Neural progenitor cell (in vitro differentiated cells): ENCODE results near the gene DUOX1. TPM values are rescaled to one million over a fixed set of nuclear protein-coding genes. Genes with fewer than 3 reads are reported as not detected.
A peak's percentile ranks its signal among the peaks of the same experiment; 100 is the strongest.

Experiments used
- DNase-seq: peaks from one replicate; pipeline ENCODE4 v3.0.0-alpha.2; 2016; ENCODE audit warnings: low spot score
- H2AFZ ChIP-seq: fragments of 200-600 bp; sonication (generic); replicated peaks from 2 replicates; pipeline ENCODE4 v1.6.1; 2016; ENCODE audit warnings: antibody characterized with exemption
- H3F3A ChIP-seq: fragments of 200-600 bp; sonication (generic); 2 replicates; pipeline ENCODE4 v1.6.1; 2016; ENCODE audit warnings: antibody characterized with exemption, low read depth
- H3K27ac ChIP-seq: fragments of 200-600 bp; sonication (generic); 2 replicates; pipeline ENCODE4 v1.5.1; 2016; ENCODE audit warnings: mild to moderate bottlenecking
- H3K27me3 ChIP-seq: fragments of 200-600 bp; sonication (generic); 2 replicates; pipeline ENCODE4 v1.6.1; 2016; ENCODE audit warnings: mild to moderate bottlenecking, moderate library complexity
- H3K36me3 ChIP-seq: fragments of 200-600 bp; sonication (generic); 2 replicates; pipeline ENCODE4 v1.5.1; 2016
- H3K4me1 ChIP-seq: fragments of 200-600 bp; sonication (generic); 2 replicates; pipeline ENCODE4 v1.6.1; 2016; ENCODE audit warnings: mixed run types
- H3K4me2 ChIP-seq: fragments of 200-600 bp; sonication (generic); 2 replicates; pipeline ENCODE4 v1.6.1; 2016
- H3K4me3 ChIP-seq: fragments of 200-600 bp; sonication (generic); 2 replicates; pipeline ENCODE4 v1.5.1; 2016
- H3K79me2 ChIP-seq: fragments of 200-600 bp; sonication (generic); 2 replicates; pipeline ENCODE4 v1.6.1; 2016; ENCODE audit warnings: low read depth
- H3K9ac ChIP-seq: fragments of 200-600 bp; sonication (generic); 2 replicates; pipeline ENCODE4 v1.6.1; 2016
- H3K9me3 ChIP-seq: fragments of 200-600 bp; sonication (generic); 2 replicates; pipeline ENCODE4 v1.5.1; 2016; ENCODE audit warnings: low read depth
- H4K20me1 ChIP-seq: fragments of 200-600 bp; sonication (generic); 2 replicates; pipeline ENCODE4 v1.6.1; 2016; ENCODE audit warnings: low read depth
- H3K27ac Mint-ChIP-seq: 3 replicates; pipeline ENCODE4 v1.8.0; 2021; ENCODE audit warnings: mixed read lengths
- H3K27me3 Mint-ChIP-seq: 2 replicates; pipeline ENCODE4 v1.8.0; 2022; ENCODE audit warnings: low read depth, mild to moderate bottlenecking, inconsistent platforms, moderate library complexity, mixed read lengths; ENCODE audit not compliant: insufficient read depth
- H3K36me3 Mint-ChIP-seq: 3 replicates; pipeline ENCODE4 v1.8.0; 2021; ENCODE audit warnings: mixed read lengths
- H3K4me1 Mint-ChIP-seq: 3 replicates; pipeline ENCODE4 v1.8.0; 2021; ENCODE audit warnings: mixed read lengths
- H3K4me3 Mint-ChIP-seq: 3 replicates; pipeline ENCODE4 v1.8.0; 2021; ENCODE audit warnings: mild to moderate bottlenecking, moderate library complexity, mixed read lengths
- H3K9me3 Mint-ChIP-seq: 3 replicates; pipeline ENCODE4 v1.8.0; 2020; ENCODE audit warnings: mixed read lengths
- CTCF ChIP-seq: fragments of 200-600 bp; sonication (generic); IDR thresholded peaks from 2 replicates; pipeline ENCODE4 v1.5.1; 2017; ENCODE audit warnings: antibody characterized with exemption, mild to moderate bottlenecking
- EZH2 ChIP-seq: fragments of 200-600 bp; sonication (generic); IDR thresholded peaks from 2 replicates; pipeline ENCODE4 v1.6.1; 2017; ENCODE audit warnings: antibody characterized with exemption, mild to moderate bottlenecking, moderate library complexity
- EZH2phosphoT487 ChIP-seq: fragments of 200-600 bp; sonication (generic); IDR thresholded peaks from 2 replicates; pipeline ENCODE4 v1.6.1; 2017; ENCODE audit warnings: antibody characterized with exemption
- total RNA-seq: library from RNA; depleted of rRNA; stranded (reverse); fragments of >200 nt; gene quantifications from 2 replicates; pipeline ENCODE4 v1.2.3, GENCODE V29; 2015; ENCODE audit warnings: low replicate concordance

DUOX1 gene
- total RNA-seq, 1 donor from 2014 or later, result 0.30 TPM

- peaks cover 60% of the 10 kb centered on the region for H3K27me3 Mint-ChIP-seq
- Histone ChIP-seq H4K20me1 (peaks cover 5% of the 10 kb centered on the region), H3K4me1 (peaks cover 5% of the 10 kb centered on the region), H3K4me3 (no peak overlapping the region), H3K9ac (no peak overlapping the region), H3F3A (no peaks in the 10 kb centered on the region), H3K9me3 (no peaks in the 10 kb centered on the region), H3K79me2 (no peaks in the 10 kb centered on the region), H3K27ac (no peak overlapping the region), H3K27me3 (peaks cover 90% of the 10 kb centered on the region), H2AFZ (no peak overlapping the region), H3K4me2 (no peak overlapping the region), H3K36me3 (no peaks in the 10 kb centered on the region)
- H3K36me3 Mint-ChIP-seq, result peaks cover 2% of the 10 kb centered on the region
- peaks cover 4% of the 10 kb centered on the region for H3K9me3 Mint-ChIP-seq
- TF ChIP-seq EZH2phosphoT487 (no peak), CTCF (no peak), EZH2 (no peak)
- no peak overlapping the region for H3K4me3 Mint-ChIP-seq
- H3K4me1 Mint-ChIP-seq, result peaks cover 4% of the 10 kb centered on the region
- no peak overlapping the region for H3K27ac Mint-ChIP-seq
- DNase-seq, result no peak
These were observed 3.7 kb downstream of the DUOX1 start for GRCh38 chr15:45133561-45133920.

GRCh38 chr15:45134046-45134445 lies 4.3 kb downstream of the DUOX1 start:
- H4K20me1 ChIP-seq, result peaks cover 5% of the 10 kb centered on the region
- H3K79me2 ChIP-seq, result no peaks in the 10 kb centered on the region
- TF ChIP-seq EZH2 (no peak), EZH2phosphoT487 (no peak), CTCF (no peak)
- peaks cover 4% of the 10 kb centered on the region for H3K4me1 Mint-ChIP-seq
- no peaks in the 10 kb centered on the region for H3F3A ChIP-seq
- peaks cover 2% of the 10 kb centered on the region for H3K36me3 Mint-ChIP-seq
- no peak overlapping the region for H3K4me3 ChIP-seq
- no peaks in the 10 kb centered on the region for H3K9me3 ChIP-seq
- H3K27ac ChIP-seq, result no peak overlapping the region
- peaks cover 55% of the 10 kb centered on the region for H3K27me3 Mint-ChIP-seq
- no peak overlapping the region for H2AFZ ChIP-seq
- DNase-seq, result no peak
- no peak overlapping the region for H3K4me2 ChIP-seq
- H3K9ac ChIP-seq, result no peak overlapping the region
- H3K4me3 Mint-ChIP-seq, result no peak overlapping the region
- peaks cover 5% of the 10 kb centered on the region for H3K4me1 ChIP-seq
- H3K9me3 Mint-ChIP-seq, result peaks cover 4% of the 10 kb centered on the region
- H3K27ac Mint-ChIP-seq, result no peak overlapping the region
- peaks cover 85% of the 10 kb centered on the region for H3K27me3 ChIP-seq
- no peaks in the 10 kb centered on the region for H3K36me3 ChIP-seq

GRCh38 chr15:45134682-45135604 lies 5.1 kb downstream of the DUOX1 start:
- TF ChIP-seq CTCF, result peak; percentile 33
- peak; percentile 82 for TF ChIP-seq EZH2phosphoT487
- TF ChIP-seq EZH2, result no peak

More at GRCh38 chr15:45134682-45135604, 5.1 kb downstream of the DUOX1 start:
- H3K4me1 ChIP-seq, result peaks cover 1% of the 10 kb centered on the region
- H3K27ac ChIP-seq, result no peak overlapping the region
- no peaks in the 10 kb centered on the region for H3K79me2 ChIP-seq
- Mint-ChIP-seq H3K9me3 (peaks cover 4% of the 10 kb centered on the region), H3K27me3 (peaks cover 48% of the 10 kb centered on the region), H3K36me3 (peaks cover 2% of the 10 kb centered on the region), H3K27ac (no peak overlapping the region), H3K4me1 (peaks cover 4% of the 10 kb centered on the region), H3K4me3 (peak overlapping the region; percentile 59)
- no peak overlapping the region for H2AFZ ChIP-seq
- no peaks in the 10 kb centered on the region for H3F3A ChIP-seq
- H3K27me3 ChIP-seq, result peaks cover 76% of the 10 kb centered on the region
- DNase-seq, result peak; percentile 65
- no peaks in the 10 kb centered on the region for H3K36me3 ChIP-seq
- H4K20me1 ChIP-seq, result peaks cover 5% of the 10 kb centered on the region
- peak overlapping the region; percentile 49 for H3K4me2 ChIP-seq
- no peaks in the 10 kb centered on the region for H3K9me3 ChIP-seq
- H3K4me3 ChIP-seq, result no peak overlapping the region
- H3K9ac ChIP-seq, result no peak overlapping the region
